HG03378 (cell line): Measurements from ENCODE around the gene CTSG.
"Not testable (repeated sequence)": the region's sequence is repeated elsewhere in the genome, so short reads cannot be mapped to it uniquely, and the experiment has no call there.

Source experiments
- ATAC-seq: cut with Tn5 transposase; IDR thresholded peaks from one replicate; pipeline ENCODE4 v1.9.1; 2021; ENCODE audit warnings: mild to moderate bottlenecking, moderate library complexity; ENCODE audit not compliant: unreplicated experiment

Gene CTSG

GRCh38 chr14:24576182-24576581 lies at the start of gene CTSG:
Gene CTSG, minus strand, starts transcription at chr14:24576250. Its CDS starts 27 bp downstream, at chr14:24576223.
- ATAC-seq, result no peak

- ATAC-seq, result no peak
Observed at GRCh38 chr14:24613747-24614146, 37.7 kb upstream of the CTSG start.

- no peak for ATAC-seq
Observed at GRCh38 chr14:24613241-24613640, 37.2 kb upstream of the CTSG start.

GRCh38 chr14:24612196-24612595 lies 36.1 kb upstream of the CTSG start:
- no peak for ATAC-seq

- ATAC-seq, result no peak
Observed at GRCh38 chr14:24609655-24610344, 33.8 kb upstream of the CTSG start, which contains the start of gene GZMH. Gene GZMH, minus strand, starts transcription at chr14:24609685. Its CDS starts 72 bp downstream, at chr14:24609613.

GRCh38 chr14:24607635-24608514 lies 31.8 kb upstream of the CTSG start:
- no peak for ATAC-seq

- ATAC-seq, result no peak
Observed at GRCh38 chr14:24607081-24607480, 31.0 kb upstream of the CTSG start.

GRCh38 chr14:24606297-24606696 lies 30.2 kb upstream of the CTSG start:
- ATAC-seq, result no peak

- peak; percentile 88 for ATAC-seq
Observed at GRCh38 chr14:24605435-24606190, 29.6 kb upstream of the CTSG start.

- no peak for ATAC-seq
Observed at GRCh38 chr14:24597403-24597802, 21.4 kb upstream of the CTSG start.

- ATAC-seq, result no peak
Observed at GRCh38 chr14:24595073-24595808, 19.2 kb upstream of the CTSG start.

GRCh38 chr14:24591004-24591403 lies 15.0 kb upstream of the CTSG start:
- not testable (repeated sequence) for ATAC-seq

GRCh38 chr14:24584402-24584801 lies 8.4 kb upstream of the CTSG start:
- not testable (repeated sequence) for ATAC-seq

GRCh38 chr14:24578558-24578957 lies 2.5 kb upstream of the CTSG start:
- no peak for ATAC-seq

- no peak for ATAC-seq
Observed at GRCh38 chr14:24576771-24577170, 721 bp upstream of the CTSG start.

- ATAC-seq, result no peak
Observed at GRCh38 chr14:24574206-24574774, 1.8 kb downstream of the CTSG start.

- ATAC-seq, result no peak
Observed at GRCh38 chr14:24566318-24566717, 9.7 kb downstream of the CTSG start.

GRCh38 chr14:24565766-24566165 lies 10.3 kb downstream of the CTSG start:
- no peak for ATAC-seq

GRCh38 chr14:24563505-24563904 lies 12.5 kb downstream of the CTSG start:
- ATAC-seq, result no peak

GRCh38 chr14:24556756-24557155 lies 19.3 kb downstream of the CTSG start:
- no peak for ATAC-seq
